Right lobe of liver (tissue), 6 donors: ENCODE measurements around the gene SLC34A3. TPM values are rescaled to one million over a fixed set of nuclear protein-coding genes. Genes with fewer than 3 reads are reported as not detected.

Source experiments
- ATAC-seq, 4 donors: fragments of 200-7000 bp; cut with Tn5 transposase; one replicate each; pipeline ENCODE4 v1.9.1; 2020; ENCODE audit warnings: mild to moderate bottlenecking in 4 of 4, moderate library complexity in 4 of 4
- DNase-seq, 3 donors: peaks; one replicate each; pipeline ENCODE4 v3.0.0-alpha.2; 2020
- H3K27ac ChIP-seq, 3 donors: fragments of 200-600 bp; one replicate each; pipeline ENCODE4 v1.8.0; 2022
- H3K27me3 ChIP-seq, 2 donors: fragments of 200-600 bp; one replicate each; pipeline ENCODE4 v1.8.0; 2022
- H3K36me3 ChIP-seq, 4 donors: fragments of 200-600 bp; sonication (generic) in 1 of 4; one replicate each; pipeline versions ENCODE4 v1.5.1 to v1.8.0; 2017 to 2022; ENCODE audit warnings: control low read depth in 1 of 4
- H3K4me1 ChIP-seq, 4 donors: fragments of 200-600 bp; sonication (generic) in 1 of 4; one replicate each; pipeline versions ENCODE4 v1.5.1 to v1.8.0; 2017 to 2022; ENCODE audit warnings: control low read depth in 1 of 4
- H3K4me3 ChIP-seq, 3 donors: fragments of 200-600 bp; one replicate each; pipeline ENCODE4 v1.8.0; 2022
- H3K9me3 ChIP-seq, 4 donors: fragments of 200-600 bp; sonication (generic) in 1 of 4; one replicate each; pipeline versions ENCODE4 v1.5.1 to v1.8.0; 2017 to 2022; ENCODE audit warnings: control low read depth in 1 of 4
- POLR2A ChIP-seq: fragments of 450-650 bp; IDR thresholded peaks from one replicate; pipeline ENCODE4 v1.6.1; 2017; ENCODE audit warnings: antibody characterized with exemption, mild to moderate bottlenecking
- WGBS: methylation state at CpG from one replicate; pipeline ENCODE4 v1.1.6; 2018; ENCODE audit warnings: low coverage, low lambda C conversion rate; ENCODE audit not compliant: insufficient coverage; ENCODE audit errors: missing lambda C conversion rate; 5-methylcytosine and 5-hydroxymethylcytosine counted together
- intact Hi-C, 2 donors: fragments of 100-400 bp; cut with DNase I; formaldehyde crosslinking; loops; one replicate each; pipeline versions ENCODE4 v1.11.2 to v1.14.1; 2022
- total RNA-seq, 6 experiments: library from RNA; depleted of rRNA in 2 of 6; stranded (reverse); fragments of >200 nt in 2 of 6; fragmentation: NEBNext Ultra II Directional in 3 of 6; extraction: Animal tissue kit (Norgen Biotek cat#: 25700) in 3 of 6; gene quantifications; one replicate each; pipeline versions ENCODE4 v1.1.0 to v1.2.4, GENCODE V29; 2016 to 2023
- TF ChIP-seq, protein P1 (sequence below), 4 donors: fragments of 200-600 bp in 3 of 4; fragments of 450-650 bp in 1 of 4; IDR thresholded peaks; one replicate each; pipeline versions ENCODE4 v1.5.1 to v1.8.0; 2016 to 2022; ENCODE audit warnings: antibody characterized with exemption in 4 of 4, mild to moderate bottlenecking in 2 of 4
- donor health status: DM: no; HTN: yes; CAD: no.
- donor health status: DM: no; HTN: no; CAD: no.
- donor health status: DM: no; HTN: no; CAD: no.
- donor health status: DM: no; HTN: yes; CAD: no.
- donor health status: DM: no; HTN: yes; CAD: no.

The SLC34A3 gene
- total RNA-seq, 6 experiments from 2014 or later: not detected

- Histone ChIP-seq H3K27me3 (no peaks in the 10 kb centered on the region), H3K4me1 (peaks cover 0 to 23% (median 12%) of the 10 kb centered on the region in 4 donors), H3K27ac (no peak overlapping the region), H3K36me3 (peaks cover 0 to 13% (median 2%) of the 10 kb centered on the region in 4 donors), H3K4me3 (no peak overlapping the region), H3K9me3 (no peaks in the 10 kb centered on the region)
- ATAC-seq: no peak
- 84% methylated on average over 7 of the region's 29 CpGs for WGBS
- DNase-seq: peak in 1 of 3 donors; percentile 45
- intact Hi-C loops: no loop called here
- TF ChIP-seq POLR2A: no peak
- TF ChIP-seq, protein P1, sequence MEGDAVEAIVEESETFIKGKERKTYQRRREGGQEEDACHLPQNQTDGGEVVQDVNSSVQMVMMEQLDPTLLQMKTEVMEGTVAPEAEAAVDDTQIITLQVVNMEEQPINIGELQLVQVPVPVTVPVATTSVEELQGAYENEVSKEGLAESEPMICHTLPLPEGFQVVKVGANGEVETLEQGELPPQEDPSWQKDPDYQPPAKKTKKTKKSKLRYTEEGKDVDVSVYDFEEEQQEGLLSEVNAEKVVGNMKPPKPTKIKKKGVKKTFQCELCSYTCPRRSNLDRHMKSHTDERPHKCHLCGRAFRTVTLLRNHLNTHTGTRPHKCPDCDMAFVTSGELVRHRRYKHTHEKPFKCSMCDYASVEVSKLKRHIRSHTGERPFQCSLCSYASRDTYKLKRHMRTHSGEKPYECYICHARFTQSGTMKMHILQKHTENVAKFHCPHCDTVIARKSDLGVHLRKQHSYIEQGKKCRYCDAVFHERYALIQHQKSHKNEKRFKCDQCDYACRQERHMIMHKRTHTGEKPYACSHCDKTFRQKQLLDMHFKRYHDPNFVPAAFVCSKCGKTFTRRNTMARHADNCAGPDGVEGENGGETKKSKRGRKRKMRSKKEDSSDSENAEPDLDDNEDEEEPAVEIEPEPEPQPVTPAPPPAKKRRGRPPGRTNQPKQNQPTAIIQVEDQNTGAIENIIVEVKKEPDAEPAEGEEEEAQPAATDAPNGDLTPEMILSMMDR (IDR thresholded peaks at IDR 0.05): no peak
Measured at GRCh38 chr9:137265496-137266161, 34.9 kb downstream of the SLC34A3 start.

DNA sequence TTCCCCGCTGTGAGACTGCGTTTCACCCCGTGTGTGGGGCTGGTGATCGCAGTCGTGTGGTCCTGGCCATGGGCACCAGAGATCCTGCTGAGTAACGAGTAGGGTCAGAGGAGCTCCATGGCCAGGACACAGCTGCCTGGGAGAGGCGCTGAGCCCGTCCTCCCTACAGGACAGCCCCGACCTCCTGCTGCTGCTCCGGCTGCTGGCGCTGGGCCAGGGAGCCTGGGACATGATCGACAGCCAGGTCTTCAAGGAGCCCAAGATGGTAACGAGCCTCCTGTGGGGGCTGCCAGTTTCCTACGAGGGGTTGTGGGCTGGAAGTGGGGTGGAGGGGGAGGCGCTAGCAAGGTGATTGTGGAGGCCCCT is 35.4 kb downstream of the SLC34A3 start:
- Histone ChIP-seq H3K9me3 (no peaks in the 10 kb centered on the region), H3K27ac (no peak overlapping the region), H3K27me3 (no peaks in the 10 kb centered on the region), H3K4me3 (no peak overlapping the region), H3K4me1 (peaks cover 0 to 23% (median 12%) of the 10 kb centered on the region in 4 donors), H3K36me3 (peaks cover 0 to 13% (median 2%) of the 10 kb centered on the region in 4 donors)
- intact Hi-C loops: no loop called here
- DNase-seq (peak in 2 of 3 donors; percentile 26 to 49), ATAC-seq (no peak)
- WGBS: 100% methylated on average over 1 of the region's 15 CpGs
- TF ChIP-seq, protein P1 (IDR thresholded peaks at IDR 0.05): no peak
- TF ChIP-seq POLR2A: no peak

DNA sequence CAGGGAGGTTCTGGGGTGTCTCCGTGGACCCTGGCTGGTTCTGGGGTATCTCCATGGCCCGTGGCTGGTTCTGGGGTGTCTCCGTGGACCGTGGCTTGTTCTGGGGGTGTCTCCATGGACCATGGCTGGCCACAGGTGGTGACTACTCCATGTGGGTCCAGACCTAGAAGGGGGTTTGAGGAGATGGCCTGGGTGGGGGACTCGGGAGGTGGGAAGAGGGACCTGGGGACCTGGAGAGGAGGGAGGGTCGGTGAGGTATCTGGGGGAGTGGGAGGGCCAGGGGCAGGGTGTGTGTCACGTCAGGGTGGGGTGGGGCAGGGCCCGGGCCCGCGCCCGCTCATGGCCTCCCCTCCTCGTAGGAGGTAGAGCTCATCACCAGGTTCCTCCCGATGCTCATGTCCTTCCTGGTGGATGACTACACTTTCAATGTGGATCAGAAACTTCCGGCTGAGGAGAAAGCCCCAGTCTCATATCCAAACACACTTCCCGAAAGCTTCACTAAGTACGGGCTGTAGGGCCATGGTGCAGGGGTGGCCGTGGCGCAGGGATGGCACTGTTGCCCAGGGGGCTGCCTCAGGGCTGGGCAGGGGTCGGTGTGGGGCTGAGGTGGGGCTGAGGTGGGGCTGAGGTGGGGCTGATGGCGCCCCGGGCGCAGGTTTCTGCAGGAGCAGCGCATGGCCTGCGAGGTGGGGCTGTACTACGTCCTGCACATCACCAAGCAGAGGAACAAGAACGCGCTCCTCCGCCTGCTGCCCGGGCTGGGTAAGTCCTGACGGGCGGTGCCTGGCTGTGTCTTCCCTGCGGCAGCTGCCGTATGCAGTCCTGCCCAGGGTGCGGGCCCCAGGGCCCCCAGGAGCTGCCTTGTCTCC is 36.1 kb downstream of the SLC34A3 start:
- intact Hi-C loops: no loop called here
- Histone ChIP-seq H3K4me1 (peaks cover 0 to 23% (median 12%) of the 10 kb centered on the region in 4 donors), H3K4me3 (no peak overlapping the region), H3K9me3 (no peaks in the 10 kb centered on the region), H3K27me3 (no peaks in the 10 kb centered on the region), H3K36me3 (peaks cover 0 to 13% (median 2%) of the 10 kb centered on the region in 4 donors), H3K27ac (no peak overlapping the region)
- peak in 1 of 3 donors; percentile 45 for DNase-seq
- no peak for ATAC-seq
- 33% methylated on average over 3 of the region's 34 CpGs for WGBS
- TF ChIP-seq, protein P1 (IDR thresholded peaks at IDR 0.05): no peak
- no peak for TF ChIP-seq POLR2A

GRCh38 chr9:137267933-137268355 is 37.2 kb downstream of the SLC34A3 start:
- Histone ChIP-seq H3K4me1 (peaks cover 0 to 23% (median 12%) of the 10 kb centered on the region in 4 donors), H3K36me3 (peaks cover 0 to 21% (median 2%) of the 10 kb centered on the region in 4 donors), H3K9me3 (no peaks in the 10 kb centered on the region), H3K27me3 (no peaks in the 10 kb centered on the region), H3K4me3 (peak overlapping the region in 1 of 3 donors; percentile 28), H3K27ac (no peak overlapping the region)
- TF ChIP-seq, protein P1 (IDR thresholded peaks at IDR 0.05): no peak
- no peak for TF ChIP-seq POLR2A
- no peak for ATAC-seq
- WGBS: 81% methylated on average over 6 of the region's 6 CpGs
- no peak for DNase-seq
- intact Hi-C loops: no loop called here
